Measurements from ENCODE around the gene PRKAR1B.

DNA sequence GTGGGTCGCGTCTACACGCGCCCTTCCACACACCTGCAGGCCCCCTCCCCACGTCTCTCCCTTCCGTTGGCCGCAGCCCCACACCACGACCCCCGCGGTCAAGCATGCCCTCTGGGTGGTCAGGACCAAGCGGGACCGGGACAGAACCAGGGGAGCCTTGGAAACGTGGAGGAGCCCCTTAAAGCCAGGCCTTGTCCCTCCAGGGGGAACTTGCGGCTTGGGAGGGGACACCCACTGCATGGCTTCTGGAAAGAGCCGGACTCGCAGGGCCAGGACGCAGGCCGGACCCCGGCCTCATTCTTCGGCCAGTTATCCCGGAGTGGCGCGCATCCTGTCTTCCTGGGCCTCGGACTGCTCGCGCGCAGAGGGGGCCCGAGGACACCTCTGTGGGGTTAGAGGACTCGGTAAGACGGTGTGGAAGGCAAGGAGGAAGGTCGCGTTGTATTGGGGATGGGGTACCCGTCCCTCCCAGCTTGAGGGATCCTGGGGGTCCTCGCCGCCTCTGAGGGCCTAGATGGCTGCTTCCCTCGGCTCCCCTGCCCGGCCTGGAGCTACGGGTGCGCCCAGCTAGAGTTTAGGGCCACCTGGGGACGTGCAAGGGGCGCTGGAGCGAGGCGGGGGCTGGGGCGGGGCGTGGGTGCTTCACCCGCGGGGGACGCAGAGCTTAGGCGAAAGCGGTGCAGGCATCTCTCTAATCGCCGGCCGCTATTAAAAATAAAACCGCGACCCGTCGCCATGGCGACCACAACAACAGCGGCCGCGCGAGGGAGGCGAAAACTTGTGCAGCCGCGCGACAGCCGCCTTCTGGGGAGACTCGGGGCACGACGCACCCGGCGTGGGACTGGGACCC is 205.6 kb downstream of the PRKAR1B start:
- TF ChIP-seq, protein P1, sequence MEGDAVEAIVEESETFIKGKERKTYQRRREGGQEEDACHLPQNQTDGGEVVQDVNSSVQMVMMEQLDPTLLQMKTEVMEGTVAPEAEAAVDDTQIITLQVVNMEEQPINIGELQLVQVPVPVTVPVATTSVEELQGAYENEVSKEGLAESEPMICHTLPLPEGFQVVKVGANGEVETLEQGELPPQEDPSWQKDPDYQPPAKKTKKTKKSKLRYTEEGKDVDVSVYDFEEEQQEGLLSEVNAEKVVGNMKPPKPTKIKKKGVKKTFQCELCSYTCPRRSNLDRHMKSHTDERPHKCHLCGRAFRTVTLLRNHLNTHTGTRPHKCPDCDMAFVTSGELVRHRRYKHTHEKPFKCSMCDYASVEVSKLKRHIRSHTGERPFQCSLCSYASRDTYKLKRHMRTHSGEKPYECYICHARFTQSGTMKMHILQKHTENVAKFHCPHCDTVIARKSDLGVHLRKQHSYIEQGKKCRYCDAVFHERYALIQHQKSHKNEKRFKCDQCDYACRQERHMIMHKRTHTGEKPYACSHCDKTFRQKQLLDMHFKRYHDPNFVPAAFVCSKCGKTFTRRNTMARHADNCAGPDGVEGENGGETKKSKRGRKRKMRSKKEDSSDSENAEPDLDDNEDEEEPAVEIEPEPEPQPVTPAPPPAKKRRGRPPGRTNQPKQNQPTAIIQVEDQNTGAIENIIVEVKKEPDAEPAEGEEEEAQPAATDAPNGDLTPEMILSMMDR (IDR thresholded peaks at IDR 0.05; ENCODE audit: insufficient read depth, low read depth, low read length) = no peak
- no peak for TF ChIP-seq EZH2 (IDR thresholded peaks at IDR 0.05; ENCODE audit: insufficient read depth, low read length)

Measured in astrocyte (in vitro differentiated cells and primary cell).